Thyroid gland (tissue), 4 donors: ENCODE data around the gene TMEM131L. TPM values are rescaled to one million over a fixed set of nuclear protein-coding genes. Genes with fewer than 3 reads are reported as not detected.
"Not testable (repeated sequence)": the region's sequence is repeated elsewhere in the genome, so short reads cannot be mapped to it uniquely, and the experiment has no call there.

Source experiments
- DNase-seq, 2 donors: peaks; one replicate each; pipeline ENCODE4 v3.0.0-alpha.2; 2019
- H3K27ac ChIP-seq, 3 donors: fragments of 200-600 bp; sonication (generic); 1 replicate in 2 of 3; 2 replicates in 1 of 3; pipeline ENCODE4 v1.5.1; 2016 to 2019; ENCODE audit warnings: mild to moderate bottlenecking in 1 of 3, moderate library complexity in 1 of 3
- H3K27me3 ChIP-seq: fragments of 200-600 bp; sonication (generic); one replicate; pipeline ENCODE4 v1.5.1; 2019
- H3K36me3 ChIP-seq, 2 donors: fragments of 200-600 bp; sonication (generic); one replicate each; pipeline ENCODE4 v1.5.1; 2016 to 2019
- H3K4me1 ChIP-seq, 2 donors: fragments of 200-600 bp; sonication (generic); one replicate each; pipeline ENCODE4 v1.5.1; 2017 to 2019
- H3K4me3 ChIP-seq, 3 donors: fragments of 200-600 bp; sonication (generic); replicated peaks in 1 of 3; 1 replicate in 2 of 3; 2 replicates in 1 of 3; pipeline ENCODE4 v1.5.1; 2016; ENCODE audit warnings: mild to moderate bottlenecking in 1 of 3
- H3K9me3 ChIP-seq: fragments of 200-600 bp; sonication (generic); one replicate; pipeline ENCODE4 v1.5.1; 2017
- CTCF ChIP-seq, 6 experiments: fragments of 200-600 bp in 3 of 6; fragments of 450-650 bp in 3 of 6; sonication (generic) in 3 of 6; IDR thresholded peaks; one replicate each; pipeline ENCODE4 v1.5.1; 2016 to 2019; ENCODE audit warnings: antibody characterized with exemption in 6 of 6, mild to moderate bottlenecking in 2 of 6, inconsistent platforms in 1 of 6, moderate library complexity in 1 of 6
- POLR2A ChIP-seq, 2 donors: fragments of 450-650 bp; IDR thresholded peaks; one replicate each; pipeline ENCODE4 v1.6.1; 2017; ENCODE audit warnings: antibody characterized with exemption in 2 of 2, mild to moderate bottlenecking in 2 of 2, moderate library complexity in 1 of 2
- WGBS, 2 donors: methylation state at CpG; one replicate each; pipeline ENCODE4 v1.1.5; 2017; 5-methylcytosine and 5-hydroxymethylcytosine counted together
- intact Hi-C: fragments of 100-400 bp; cut with DNase I; formaldehyde crosslinking; loops from one replicate; pipeline ENCODE4 v1.15.1; 2023
- total RNA-seq, 4 donors: library from RNA; depleted of rRNA; stranded (reverse); fragments of >200 nt; gene quantifications; one replicate each; pipeline ENCODE4 v1.2.3, GENCODE V29; 2016

Gene TMEM131L
- total RNA-seq, 4 donors from 2014 or later: 11.1 to 17.9 (median 16.4) TPM

- intact Hi-C loops: no loop called here
- WGBS, 2 donors: 92 to 93% methylated on average over 3 of the region's 3 CpGs
These were observed 80.1 kb downstream of the TMEM131L start for GRCh38 chr4:153546280-153546679.

DNA sequence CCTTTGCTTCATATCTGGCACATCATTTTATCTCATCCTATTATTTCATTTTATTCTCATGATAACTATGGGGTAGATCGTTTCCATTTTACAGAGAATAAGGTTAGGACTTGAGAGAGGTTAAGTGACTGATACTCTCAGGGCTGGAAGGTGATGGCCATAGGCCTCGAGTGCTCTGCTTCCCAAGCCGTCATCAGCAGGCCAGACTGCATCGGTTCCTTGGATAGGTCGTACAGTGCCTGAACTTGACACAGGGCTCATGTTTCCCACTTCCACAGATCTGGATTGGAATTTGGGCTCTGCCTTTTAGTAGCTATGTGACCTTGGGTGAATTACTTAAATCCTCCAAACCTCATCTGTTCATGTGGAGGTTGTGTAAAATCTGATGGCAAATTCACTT is 81.4 kb downstream of the TMEM131L start:
- Histone ChIP-seq H3K27ac (no peak overlapping the region), H3K9me3 (no peaks in the 10 kb centered on the region), H3K4me1 (no peaks in the 10 kb centered on the region), H3K36me3 (no peaks in the 10 kb centered on the region), H3K4me3 (no peak overlapping the region), H3K27me3 (no peaks in the 10 kb centered on the region)
- intact Hi-C loops: no loop called here
- TF ChIP-seq CTCF (IDR thresholded peaks at IDR 0.05): no peak
- no peak for TF ChIP-seq POLR2A (IDR thresholded peaks at IDR 0.05)
- 79 to 84% methylated on average over 5 of the region's 5 CpGs for WGBS, 2 donors
- no peak for DNase-seq

More at GRCh38 chr4:153546280-153546679, 80.1 kb downstream of the TMEM131L start:
- Histone ChIP-seq H3K9me3 (no peaks in the 10 kb centered on the region), H3K4me3 (no peak overlapping the region), H3K4me1 (no peaks in the 10 kb centered on the region), H3K36me3 (no peaks in the 10 kb centered on the region), H3K27ac (no peak overlapping the region), H3K27me3 (no peaks in the 10 kb centered on the region)
- TF ChIP-seq POLR2A (IDR thresholded peaks at IDR 0.05): no peak
- no peak for TF ChIP-seq CTCF (IDR thresholded peaks at IDR 0.05)
- no peak for DNase-seq

DNA sequence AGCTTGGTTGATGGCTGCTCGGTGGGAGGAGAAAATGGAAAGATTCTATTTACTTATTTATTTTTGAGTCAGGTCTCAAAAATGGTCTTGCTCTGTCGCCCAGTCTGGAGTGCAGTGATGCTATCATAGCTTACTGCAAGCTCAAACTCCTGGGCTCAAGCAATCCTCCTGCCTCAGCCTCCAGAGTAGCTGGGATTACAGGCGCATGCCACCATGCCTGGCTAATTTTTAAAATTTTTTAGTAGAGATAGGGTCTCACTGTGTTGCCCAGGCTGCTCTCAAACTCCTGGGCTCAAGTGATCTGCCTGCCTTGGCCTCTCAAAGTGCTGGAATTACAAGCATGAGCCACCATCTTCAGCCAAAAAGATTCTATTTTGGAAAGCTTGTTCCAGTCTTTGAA is 82.7 kb downstream of the TMEM131L start:
- WGBS, 2 donors: 95 to 98% methylated on average over 3 of the region's 3 CpGs
- H3K36me3 ChIP-seq, H3K27ac ChIP-seq, intact Hi-C loops, H3K4me3 ChIP-seq, DNase-seq, H3K4me1 ChIP-seq, H3K9me3 ChIP-seq, H3K27me3 ChIP-seq: not testable (repeated sequence)

DNA sequence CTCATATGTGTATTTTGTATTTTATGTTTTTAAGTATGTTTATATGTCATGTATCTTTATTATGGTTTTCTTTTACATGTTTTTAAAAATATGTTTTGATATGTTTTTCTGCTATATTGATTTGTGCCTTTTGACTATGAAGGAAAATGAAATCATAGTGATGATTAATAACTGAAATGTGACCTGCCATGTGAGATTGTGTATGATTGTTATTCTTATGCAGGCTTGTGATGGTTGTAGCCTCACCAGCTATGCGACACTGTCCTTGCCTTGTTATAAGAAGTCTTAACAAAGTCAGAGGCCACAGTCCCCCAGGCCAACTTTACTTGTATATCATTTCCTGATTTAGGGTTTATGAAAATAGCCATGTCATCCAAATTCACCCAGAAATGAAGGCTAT is 83.2 kb downstream of the TMEM131L start:
- no peak for TF ChIP-seq CTCF (IDR thresholded peaks at IDR 0.05)
- no peak for TF ChIP-seq POLR2A (IDR thresholded peaks at IDR 0.05)
- 88 to 90% methylated on average over 1 of the region's 1 CpG for WGBS, 2 donors
- Histone ChIP-seq H3K27me3 (no peaks in the 10 kb centered on the region), H3K4me1 (no peaks in the 10 kb centered on the region), H3K9me3 (no peaks in the 10 kb centered on the region), H3K36me3 (no peaks in the 10 kb centered on the region), H3K4me3 (no peak overlapping the region), H3K27ac (no peak overlapping the region)
- intact Hi-C loops: no loop called here
- DNase-seq: no peak

GRCh38 chr4:153553155-153553818 is 87.1 kb downstream of the TMEM131L start:
- no peak for DNase-seq
- H3K4me1 ChIP-seq: peaks cover 0 to 6% of the 10 kb centered on the region in 2 donors
- TF ChIP-seq POLR2A (IDR thresholded peaks at IDR 0.05): no peak
- TF ChIP-seq CTCF (IDR thresholded peaks at IDR 0.05): no peak
- H3K9me3 ChIP-seq: no peaks in the 10 kb centered on the region
- WGBS, 2 donors: 83 to 88% methylated on average over 6 of the region's 6 CpGs
- no peak overlapping the region for H3K27ac ChIP-seq
- H3K27me3 ChIP-seq: no peaks in the 10 kb centered on the region
- intact Hi-C loops: no loop called here
- no peak overlapping the region for H3K4me3 ChIP-seq
- no peaks in the 10 kb centered on the region for H3K36me3 ChIP-seq

DNA sequence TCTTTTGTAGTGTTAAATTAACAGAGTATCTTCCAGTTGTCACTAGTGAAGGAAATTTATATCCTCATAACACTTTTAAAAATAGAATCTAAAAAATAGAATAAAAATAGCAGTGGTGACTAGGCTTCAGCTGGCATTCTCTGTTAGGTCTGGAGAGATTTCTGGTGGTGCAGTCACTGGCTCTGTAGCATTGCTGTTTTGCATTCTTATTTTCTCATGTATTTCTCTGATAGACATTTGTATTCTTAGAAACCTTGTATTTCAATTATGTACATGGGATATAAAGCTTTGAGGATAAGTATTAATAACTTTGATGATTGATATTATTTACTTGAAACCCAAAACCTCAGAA is 87.6 kb downstream of the TMEM131L start:
- intact Hi-C loops: no loop called here
- no peaks in the 10 kb centered on the region for H3K36me3 ChIP-seq
- TF ChIP-seq POLR2A (IDR thresholded peaks at IDR 0.05) (no peak), CTCF (IDR thresholded peaks at IDR 0.05) (no peak)
- no peaks in the 10 kb centered on the region for H3K27me3 ChIP-seq
- H3K27ac ChIP-seq: no peak overlapping the region
- DNase-seq: no peak
- no peak overlapping the region for H3K4me3 ChIP-seq
- H3K4me1 ChIP-seq: peaks cover 0 to 6% of the 10 kb centered on the region in 2 donors
- no peaks in the 10 kb centered on the region for H3K9me3 ChIP-seq
